GM21381 (cell line): ENCODE data around the gene HSD3B2.

Experiments
- ATAC-seq: cut with Tn5 transposase; IDR thresholded peaks from one replicate; pipeline ENCODE4 v1.9.1; 2021; ENCODE audit warnings: mild to moderate bottlenecking, moderate library complexity; ENCODE audit not compliant: unreplicated experiment

HSD3B2 gene

GRCh38 chr1:119452091-119452490 lies 37.1 kb downstream of the HSD3B2 start:
- no peak for ATAC-seq

DNA sequence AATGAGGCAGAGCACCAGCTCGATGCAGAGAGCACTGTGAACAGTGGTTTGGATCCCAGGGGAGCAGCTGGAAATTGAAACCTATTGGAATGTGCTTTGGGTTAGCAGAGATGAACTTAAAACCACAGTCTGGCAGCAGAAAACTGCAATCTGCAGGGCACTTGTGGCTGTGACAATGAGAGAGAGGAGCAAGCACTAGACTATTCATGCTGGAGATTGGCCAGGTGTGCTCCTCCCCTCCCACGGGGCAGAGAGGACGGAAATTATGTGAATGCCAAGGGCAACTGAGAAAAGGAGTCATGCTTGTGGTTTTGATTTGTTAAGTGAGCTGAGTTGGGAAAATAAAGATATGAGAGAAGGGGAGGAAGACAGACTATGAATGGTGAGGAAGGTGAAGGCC lies 38.1 kb downstream of the HSD3B2 start:
- no peak for ATAC-seq

DNA sequence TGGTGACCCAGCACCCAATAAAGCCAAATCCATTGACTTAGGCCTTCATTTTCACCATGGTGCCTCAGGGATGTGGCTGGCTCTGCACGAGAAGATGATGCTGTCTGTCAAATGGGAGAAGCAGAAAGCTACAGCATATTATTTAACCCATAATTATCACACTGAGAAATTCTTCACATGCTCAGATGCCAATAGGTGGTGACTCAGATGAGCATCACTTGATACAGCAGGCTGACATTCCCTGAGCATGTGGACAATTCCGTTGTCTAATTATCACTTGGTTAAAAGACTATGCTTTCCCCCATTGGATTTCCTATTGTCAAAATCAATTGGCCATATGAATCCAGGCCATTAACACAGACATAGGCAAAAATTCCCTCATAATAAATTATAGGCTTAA lies 48.0 kb downstream of the HSD3B2 start:
- ATAC-seq: no peak

DNA sequence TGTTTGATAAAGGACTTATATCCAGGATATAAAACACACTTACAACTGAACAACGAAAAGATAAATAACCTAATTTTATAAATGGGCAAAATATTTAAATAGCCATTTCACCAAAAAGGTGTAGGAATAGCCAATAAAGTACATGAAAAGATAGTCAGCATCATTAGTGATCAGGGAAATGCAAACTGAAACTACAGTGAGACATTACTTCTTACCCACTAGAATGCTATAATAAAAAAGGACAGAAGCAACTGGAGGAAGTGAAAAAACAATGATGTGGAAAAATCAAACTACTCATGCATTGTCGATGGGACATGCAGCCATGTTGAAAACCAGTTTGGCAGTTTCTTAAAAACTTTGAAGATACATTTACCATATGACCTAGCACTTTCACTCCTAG lies 48.6 kb downstream of the HSD3B2 start:
- no peak for ATAC-seq

- ATAC-seq: no peak
Measured at GRCh38 chr1:119466445-119466844, 51.5 kb downstream of the HSD3B2 start.

DNA sequence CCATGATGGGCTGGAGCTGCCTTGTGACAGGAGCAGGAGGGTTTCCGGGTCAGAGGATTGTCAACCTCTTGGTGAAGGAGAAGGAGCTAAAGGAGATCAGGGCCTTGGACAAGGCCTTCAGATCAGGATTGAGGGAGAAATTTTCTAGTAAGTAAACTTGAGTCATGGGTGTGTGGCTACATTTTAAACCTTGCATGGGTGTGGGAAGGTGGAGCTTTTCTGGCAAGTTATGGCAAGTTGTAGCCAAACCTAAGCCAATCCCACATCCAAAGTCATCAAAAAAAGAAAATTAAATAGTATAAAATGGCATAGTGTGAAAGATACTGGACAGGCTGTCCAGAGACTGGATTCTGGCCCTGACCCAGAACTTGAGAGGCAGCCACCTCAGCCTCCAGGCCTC lies 52.3 kb downstream of the HSD3B2 start:
- no peak for ATAC-seq

DNA sequence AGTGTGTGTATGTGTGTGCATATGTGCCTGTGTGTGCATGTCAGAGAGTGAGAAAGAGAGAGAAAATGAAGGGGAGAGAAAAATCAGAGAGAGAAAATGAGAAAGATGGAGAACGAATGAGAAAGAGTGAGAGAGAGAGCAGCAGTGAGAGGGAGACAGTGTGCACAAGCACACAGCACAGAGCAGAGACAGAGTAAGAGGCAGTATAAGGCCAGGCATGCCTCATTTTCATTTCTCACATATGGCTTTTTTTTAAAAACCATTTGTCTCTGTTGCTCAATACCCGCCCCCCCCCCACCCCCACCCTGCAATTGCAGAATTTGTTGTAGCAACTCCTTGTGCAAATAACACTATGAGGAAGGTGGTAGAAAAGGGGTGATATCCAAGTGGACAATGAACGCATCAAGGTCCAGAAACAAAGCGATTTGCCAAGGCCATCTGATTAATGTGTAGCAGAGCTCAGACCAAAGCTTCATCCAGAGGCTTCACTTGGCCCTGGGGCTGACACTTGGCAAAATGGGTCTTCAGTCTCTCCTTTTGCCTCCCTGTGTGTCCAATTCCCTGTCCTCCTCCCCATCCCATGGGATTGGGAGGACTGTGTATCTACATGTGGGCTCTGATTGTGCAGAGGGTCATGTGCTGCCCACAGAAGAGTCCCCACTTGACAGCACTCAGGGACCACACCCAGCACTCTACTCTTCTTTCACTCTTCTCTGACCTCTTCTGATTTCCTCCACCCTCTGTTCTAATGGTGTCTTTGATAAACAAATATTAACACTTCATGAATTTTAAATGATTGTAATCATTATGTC lies 53.1 kb downstream of the HSD3B2 start:
- ATAC-seq: no peak

- ATAC-seq: no peak
Measured at GRCh38 chr1:119469741-119470140, 54.8 kb downstream of the HSD3B2 start.

GRCh38 chr1:119470377-119470776 lies 55.4 kb downstream of the HSD3B2 start:
- ATAC-seq: no peak

- no peak for ATAC-seq
Measured at GRCh38 chr1:119470958-119471357, 56.0 kb downstream of the HSD3B2 start.

GRCh38 chr1:119471566-119471965 lies 56.6 kb downstream of the HSD3B2 start:
- no peak for ATAC-seq

- ATAC-seq: no peak
Measured at GRCh38 chr1:119472080-119472818, 57.3 kb downstream of the HSD3B2 start.
